ENCODE data around the gene UQCC5. TPM values are rescaled to one million over a fixed set of nuclear protein-coding genes. Genes with fewer than 3 reads are reported as not detected.

Gene UQCC5
- total RNA-seq, 1 donor from 2014 or later, result 1.2 TPM

- no peaks in the 10 kb centered on the region for H3K27me3 ChIP-seq
- peaks cover 0 to 61% of the 10 kb centered on the region in 2 donors for H3K36me3 ChIP-seq
- H3K9me3 ChIP-seq, result no peaks in the 10 kb centered on the region
- H3K27ac ChIP-seq, result no peak overlapping the region
- no peak overlapping the region for H3K4me3 ChIP-seq
- H3K4me1 ChIP-seq, result no peaks in the 10 kb centered on the region
- no peak for TF ChIP-seq POLR2A (IDR thresholded peaks at IDR 0.05)
- no peak for TF ChIP-seq POLR2AphosphoS5 (IDR thresholded peaks at IDR 0.05; ENCODE audit: insufficient read depth in 1 of 2, low read depth in 1 of 2)
- no peak for TF ChIP-seq CTCF (IDR thresholded peaks at IDR 0.05)
- no peak for DNase-seq (ENCODE audit: extremely low spot score in 2 of 2)
- intact Hi-C loops (cut with DNase I), result no loop called here
Observed at GRCh38 chr3:52561028-52561747, 24.8 kb downstream of the UQCC5 start.

GRCh38 chr3:52563984-52564383 is 27.6 kb downstream of the UQCC5 start:
- intact Hi-C loops (cut with DNase I), result no loop called here
- TF ChIP-seq POLR2A (IDR thresholded peaks at IDR 0.05) (no peak), CTCF (IDR thresholded peaks at IDR 0.05) (no peak), POLR2AphosphoS5 (IDR thresholded peaks at IDR 0.05; ENCODE audit: insufficient read depth in 1 of 2, low read depth in 1 of 2) (no peak)
- H3K4me3 ChIP-seq, result no peak overlapping the region

GRCh38 chr3:52568069-52568468 is 31.7 kb downstream of the UQCC5 start:
- Histone ChIP-seq H3K4me1 (no peaks in the 10 kb centered on the region), H3K4me3 (no peak overlapping the region), H3K27ac (no peak overlapping the region), H3K36me3 (peaks cover 0 to 30% of the 10 kb centered on the region in 2 donors), H3K9me3 (no peaks in the 10 kb centered on the region), H3K27me3 (no peaks in the 10 kb centered on the region)
- TF ChIP-seq POLR2AphosphoS5 (IDR thresholded peaks at IDR 0.05; ENCODE audit: insufficient read depth in 1 of 2, low read depth in 1 of 2), result no peak
- no peak for TF ChIP-seq CTCF (IDR thresholded peaks at IDR 0.05)
- TF ChIP-seq POLR2A (IDR thresholded peaks at IDR 0.05), result no peak
- intact Hi-C loops (cut with DNase I), result no loop called here
- DNase-seq (ENCODE audit: extremely low spot score in 2 of 2), result no peak

More at GRCh38 chr3:52563984-52564383, 27.6 kb downstream of the UQCC5 start:
- no peak for DNase-seq (ENCODE audit: extremely low spot score in 2 of 2)
- Histone ChIP-seq H3K4me1 (no peaks in the 10 kb centered on the region), H3K36me3 (peaks cover 0 to 48% of the 10 kb centered on the region in 2 donors), H3K27ac (no peak overlapping the region), H3K9me3 (no peaks in the 10 kb centered on the region), H3K27me3 (no peaks in the 10 kb centered on the region)

GRCh38 chr3:52570076-52570475 is 33.7 kb downstream of the UQCC5 start:
- peaks cover 0 to 22% of the 10 kb centered on the region in 2 donors for H3K36me3 ChIP-seq
- no peak for DNase-seq (ENCODE audit: extremely low spot score in 2 of 2)
- TF ChIP-seq POLR2AphosphoS5 (IDR thresholded peaks at IDR 0.05; ENCODE audit: insufficient read depth in 1 of 2, low read depth in 1 of 2) (no peak), POLR2A (IDR thresholded peaks at IDR 0.05) (no peak), CTCF (IDR thresholded peaks at IDR 0.05) (no peak)
- H3K9me3 ChIP-seq, result no peaks in the 10 kb centered on the region
- H3K27me3 ChIP-seq, result no peaks in the 10 kb centered on the region
- H3K27ac ChIP-seq, result no peak overlapping the region
- H3K4me3 ChIP-seq, result no peak overlapping the region
- no peaks in the 10 kb centered on the region for H3K4me1 ChIP-seq
- intact Hi-C loops (cut with DNase I), result no loop called here

- intact Hi-C loops (cut with DNase I), result no loop called here
- no peak overlapping the region for H3K27ac ChIP-seq
- TF ChIP-seq POLR2A (IDR thresholded peaks at IDR 0.05) (no peak), CTCF (IDR thresholded peaks at IDR 0.05) (no peak), POLR2AphosphoS5 (IDR thresholded peaks at IDR 0.05; ENCODE audit: insufficient read depth in 1 of 2, low read depth in 1 of 2) (no peak)
- no peaks in the 10 kb centered on the region for H3K9me3 ChIP-seq
- no peak for DNase-seq (ENCODE audit: extremely low spot score in 2 of 2)
- no peak overlapping the region for H3K4me3 ChIP-seq
- H3K27me3 ChIP-seq, result no peaks in the 10 kb centered on the region
- H3K4me1 ChIP-seq, result no peaks in the 10 kb centered on the region
- peaks cover 0 to 23% of the 10 kb centered on the region in 2 donors for H3K36me3 ChIP-seq
Observed at GRCh38 chr3:52572221-52572620, 35.8 kb downstream of the UQCC5 start.
